8988T (cell line): Measurements from ENCODE around the gene ABCG1.
"Not testable (repeated sequence)": the region's sequence is repeated elsewhere in the genome, so short reads cannot be mapped to it uniquely, and the experiment has no call there.

ENCODE experiments used
- DNase-seq: peaks from one replicate; pipeline ENCODE4 v3.0.0; 2011

The ABCG1 gene

GRCh38 chr21:42218836-42219605 is at the start of gene ABCG1:
Gene ABCG1, plus strand, starts transcription at chr21:42219140. Its CDS starts 123 bp downstream, at chr21:42219263.
- peak; percentile 60 for DNase-seq

- no peak for DNase-seq
Observed at GRCh38 chr21:42169758-42170157, 49.2 kb upstream of the ABCG1 start.

GRCh38 chr21:42171091-42172053 is 47.6 kb upstream of the ABCG1 start:
- no peak for DNase-seq

GRCh38 chr21:42172596-42173483 is 46.1 kb upstream of the ABCG1 start:
- no peak for DNase-seq

- DNase-seq = no peak
Observed at GRCh38 chr21:42174173-42174572, 44.8 kb upstream of the ABCG1 start.

GRCh38 chr21:42175110-42175710 is 43.7 kb upstream of the ABCG1 start:
- no peak for DNase-seq

GRCh38 chr21:42176859-42177258 is 42.1 kb upstream of the ABCG1 start:
- no peak for DNase-seq

GRCh38 chr21:42179316-42179715 is 39.6 kb upstream of the ABCG1 start:
- no peak for DNase-seq

GRCh38 chr21:42180001-42180400 is 38.9 kb upstream of the ABCG1 start:
- DNase-seq = not testable (repeated sequence)

GRCh38 chr21:42182713-42183371 is 36.1 kb upstream of the ABCG1 start:
- DNase-seq = no peak

- DNase-seq = no peak
Observed at GRCh38 chr21:42183374-42184266, 35.3 kb upstream of the ABCG1 start.

- DNase-seq = no peak
Observed at GRCh38 chr21:42186591-42186990, 32.3 kb upstream of the ABCG1 start.

GRCh38 chr21:42187976-42188653 is 30.8 kb upstream of the ABCG1 start:
- no peak for DNase-seq

- no peak for DNase-seq
Observed at GRCh38 chr21:42188663-42189062, 30.3 kb upstream of the ABCG1 start.

GRCh38 chr21:42189431-42189830 is 29.5 kb upstream of the ABCG1 start:
- DNase-seq = no peak

GRCh38 chr21:42189860-42190485 is 29.0 kb upstream of the ABCG1 start:
- no peak for DNase-seq

- DNase-seq = no peak
Observed at GRCh38 chr21:42190486-42190863, 28.5 kb upstream of the ABCG1 start.

- no peak for DNase-seq
Observed at GRCh38 chr21:42191064-42191463, 27.9 kb upstream of the ABCG1 start.
